ENCODE data around the gene PGAM1. TPM values are rescaled to one million over a fixed set of nuclear protein-coding genes. Genes with fewer than 3 reads are reported as not detected.

Gene PGAM1
- 543 and 737 TPM in 2 replicates for total RNA-seq

DNA sequence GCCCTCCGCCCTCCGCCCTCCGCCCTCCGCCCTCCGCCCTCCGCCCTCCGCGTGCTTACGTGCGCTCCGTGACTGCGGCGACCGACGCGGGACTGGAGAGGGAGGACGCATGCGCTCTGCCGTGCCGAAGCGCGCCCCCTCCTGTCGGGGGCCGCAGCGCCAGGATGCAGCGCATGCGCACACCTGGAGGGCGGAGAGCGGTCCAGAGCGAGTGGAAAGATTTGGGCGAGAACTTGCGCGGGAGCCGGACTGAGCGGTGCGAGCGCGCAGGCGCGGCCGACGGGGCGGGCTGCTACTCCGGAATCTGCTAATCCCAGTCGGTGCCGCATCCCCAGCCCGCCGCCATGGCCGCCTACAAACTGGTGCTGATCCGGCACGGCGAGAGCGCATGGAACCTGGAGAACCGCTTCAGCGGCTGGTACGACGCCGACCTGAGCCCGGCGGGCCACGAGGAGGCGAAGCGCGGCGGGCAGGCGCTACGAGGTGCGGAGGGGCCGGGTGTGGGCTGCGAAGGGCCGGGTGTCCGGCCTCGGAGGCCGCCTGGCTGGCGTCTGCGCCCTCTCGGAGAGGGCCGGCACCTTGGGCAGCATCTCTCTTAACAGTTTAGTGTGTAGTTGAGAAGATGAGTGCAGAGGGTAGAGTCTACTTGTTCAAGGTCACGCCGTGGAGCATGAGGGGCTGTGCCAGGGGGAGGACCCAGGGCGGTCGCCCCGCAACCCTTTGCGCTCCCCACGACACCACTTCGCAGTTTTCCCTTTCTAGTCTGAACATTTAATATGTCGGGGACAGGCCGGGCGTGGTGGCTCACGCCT is at the start of gene PGAM1:
PGAM1 (plus strand) TSS at position 228 of the 812 bp plus-strand sequence; CDS start at position 345, 117 bp downstream.

DNA sequence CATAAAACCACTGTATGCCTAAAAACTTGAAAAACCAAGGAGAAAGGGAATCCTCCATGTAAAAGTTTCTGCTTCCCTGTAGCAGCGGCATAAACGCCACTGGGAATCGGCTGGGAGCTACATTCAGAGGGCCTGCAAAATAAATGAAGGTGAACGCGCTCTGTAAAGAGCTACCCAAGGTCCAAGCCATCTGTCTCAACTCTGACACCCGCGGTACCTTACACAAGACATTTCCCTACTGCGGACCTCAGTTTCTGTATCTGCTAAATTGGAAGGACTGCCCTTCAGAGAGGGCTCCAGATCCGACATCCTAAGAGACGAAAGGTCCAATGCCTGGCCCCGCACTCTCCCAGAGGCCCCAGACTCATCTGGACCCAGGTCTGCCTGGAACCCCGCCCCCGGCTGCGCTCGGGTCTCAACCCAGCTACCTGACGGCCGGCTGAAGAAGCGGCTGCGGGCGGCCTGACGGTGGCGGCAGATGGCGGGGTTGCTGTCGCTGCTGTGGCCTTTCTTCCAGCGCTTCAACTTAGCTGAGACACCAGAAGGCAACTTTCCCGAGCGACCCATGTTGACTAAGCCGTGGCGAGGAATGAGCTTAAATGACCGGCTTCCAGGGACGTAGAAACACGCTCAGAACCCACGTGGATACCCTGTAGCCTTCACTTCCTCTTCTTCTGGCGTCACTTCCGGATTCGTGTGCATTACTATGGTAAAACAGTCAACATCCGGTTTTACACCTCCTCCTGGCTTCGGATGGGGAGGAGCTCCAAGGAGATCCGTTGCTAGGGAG is 25.1 kb upstream of the PGAM1 start, which contains the start of gene RRP12:
RRP12 (minus strand) TSS at position 676 of the 790 bp plus-strand sequence; CDS start at position 567, 109 bp downstream.

DNA sequence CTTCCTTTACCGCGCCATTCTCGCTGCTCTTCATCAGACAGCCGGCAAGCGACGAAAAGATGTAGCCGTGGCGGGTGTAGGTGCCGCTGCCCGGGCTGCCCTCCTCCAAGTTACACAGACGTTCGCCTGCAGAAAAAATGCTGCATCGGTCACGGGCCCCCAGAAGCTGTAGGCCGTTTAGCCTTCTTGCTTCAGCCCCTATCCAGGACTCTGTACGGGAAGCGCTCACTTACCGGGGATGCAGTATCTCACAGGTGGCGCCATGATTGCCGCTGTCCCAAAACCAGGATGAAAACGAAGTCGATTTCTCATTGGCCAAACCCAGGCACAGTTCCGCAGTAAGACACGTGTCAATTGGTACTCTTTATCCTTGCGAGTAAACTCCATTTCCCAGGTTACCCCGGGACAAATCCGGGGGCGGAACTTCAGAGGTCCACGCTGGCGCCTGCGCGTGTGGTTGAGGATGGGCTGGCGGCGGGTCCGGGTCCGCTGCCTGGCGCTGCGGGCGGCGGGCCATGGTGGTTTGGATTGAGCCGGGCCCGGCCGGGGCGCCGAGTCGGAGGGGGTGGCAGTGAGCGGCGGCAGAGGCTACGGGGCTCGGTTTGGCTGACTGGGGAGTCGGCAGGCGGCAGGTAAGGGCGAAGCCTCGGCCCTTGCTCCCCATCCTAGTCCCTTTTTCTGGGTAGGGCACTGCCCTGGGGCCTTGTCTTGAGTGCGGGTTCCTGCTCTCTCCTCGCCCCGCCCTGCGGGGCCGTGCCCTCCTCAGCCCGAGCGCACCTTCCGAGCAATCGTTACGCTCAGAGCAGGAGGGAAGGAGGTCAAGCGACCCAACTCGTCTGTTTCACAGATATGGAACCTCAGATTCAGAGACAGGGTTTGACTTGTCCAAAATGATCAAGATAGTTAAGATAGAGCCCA is 20.0 kb downstream of the PGAM1 start, which contains the start of the genes EXOSC1 and ZDHHC16:
EXOSC1 (minus strand) TSS at position 285 of the 918 bp plus-strand sequence; CDS start at position 264, 21 bp downstream.
ZDHHC16 (plus strand) TSS at position 454 of the 918 bp plus-strand sequence. CDS start 5,501 bp downstream, outside the sequence.

Other genes starting within 250 kb of the PGAM1 start
- gene SLIT1, start 240.2 kb upstream of the PGAM1 start, total RNA-seq, result under 0.01 TPM in 1 of 2 replicates, not detected in the other
- 9.8 and 11.3 TPM in 2 replicates for gene ARHGAP19, start 133.6 kb upstream of the PGAM1 start, total RNA-seq
- 1.8 and 5.7 TPM in 2 replicates for gene FRAT1, start 106.9 kb upstream of the PGAM1 start, total RNA-seq
- 7.3 and 8.1 TPM in 2 replicates for gene FRAT2, start 91.5 kb upstream of the PGAM1 start, total RNA-seq
- 6.8 and 22.1 TPM in 2 replicates for gene RRP12, start 24.9 kb upstream of the PGAM1 start, total RNA-seq
- 43.8 and 50.6 TPM in 2 replicates for gene EXOSC1, start 19.8 kb downstream of the PGAM1 start, total RNA-seq
- gene ZDHHC16, start 20.0 kb downstream of the PGAM1 start, total RNA-seq, result 48.8 and 65.8 TPM in 2 replicates
- 62.8 and 107 TPM in 2 replicates for gene MMS19, start 72.2 kb downstream of the PGAM1 start, total RNA-seq
- gene UBTD1, start 72.7 kb downstream of the PGAM1 start, total RNA-seq, result 27.5 and 32.8 TPM in 2 replicates
- gene ANKRD2, start 146.6 kb downstream of the PGAM1 start, total RNA-seq, result 2.5 TPM in 1 of 2 replicates, not detected in the other
- 0.13 and 0.48 TPM in 2 replicates for gene HOGA1, start 158.2 kb downstream of the PGAM1 start, total RNA-seq
- gene C10orf62, start 163.5 kb downstream of the PGAM1 start, total RNA-seq, result not detected in 2 replicates
- 3.4 and 7.4 TPM in 2 replicates for gene MORN4, start 207.3 kb downstream of the PGAM1 start, total RNA-seq
- gene PI4K2A, start 214.5 kb downstream of the PGAM1 start, total RNA-seq, result 17.8 and 32.2 TPM in 2 replicates